Loucy (cell line): Measurements from ENCODE around the gene SDR39U1.
A peak's percentile ranks its signal among the peaks of the same experiment; 100 is the strongest.

Experiments
- H2AFZ ChIP-seq: fragments of 200-600 bp; sonication (generic); 2 replicates; pipeline ENCODE4 v1.6.0; 2016; ENCODE audit warnings: antibody characterized with exemption, mild to moderate bottlenecking, low read length, moderate library complexity
- H3F3A ChIP-seq: fragments of 200-600 bp; 2 replicates; pipeline ENCODE4 v1.6.0; 2016; ENCODE audit warnings: antibody characterized with exemption, low read depth, mild to moderate bottlenecking
- H3K27me3 ChIP-seq: fragments of 200-600 bp; sonication (generic); 2 replicates; pipeline ENCODE4 v1.6.1; 2014; ENCODE audit warnings: low read length, mild to moderate bottlenecking; ENCODE audit not compliant: insufficient read depth, poor library complexity, severe bottlenecking
- H3K36me3 ChIP-seq: fragments of 200-600 bp; sonication (generic); 2 replicates; pipeline ENCODE4 v1.6.1; 2016; ENCODE audit warnings: low read length; ENCODE audit not compliant: insufficient read depth
- H3K4me1 ChIP-seq: fragments of 200-600 bp; sonication (generic); 2 replicates; pipeline ENCODE4 v1.5.1; 2014; ENCODE audit warnings: low read length, mild to moderate bottlenecking; ENCODE audit not compliant: insufficient read depth, poor library complexity, severe bottlenecking
- H3K4me2 ChIP-seq: fragments of 200-600 bp; sonication (generic); 2 replicates; pipeline ENCODE4 v1.6.0; 2014; ENCODE audit warnings: antibody characterized with exemption, low read length, low read depth, mild to moderate bottlenecking; ENCODE audit not compliant: poor library complexity, severe bottlenecking
- H3K4me3 ChIP-seq: fragments of 200-600 bp; sonication (generic); 2 replicates; pipeline ENCODE4 v1.5.1; 2014; ENCODE audit warnings: low read length, mild to moderate bottlenecking, mixed read lengths; ENCODE audit not compliant: poor library complexity, severe bottlenecking
- H3K79me2 ChIP-seq: fragments of 200-600 bp; sonication (generic); 2 replicates; pipeline ENCODE4 v1.6.1; 2014; ENCODE audit warnings: low read length; ENCODE audit not compliant: insufficient read depth
- H3K9ac ChIP-seq: fragments of 200-600 bp; sonication (generic); 2 replicates; pipeline ENCODE4 v1.6.0; 2014; ENCODE audit warnings: mild to moderate bottlenecking, low read depth, low read length, moderate library complexity; ENCODE audit not compliant: poor library complexity, severe bottlenecking
- H3K9me2 ChIP-seq: fragments of 200-600 bp; sonication (generic); replicated peaks from 2 replicates; pipeline ENCODE4 v1.6.1; 2016; ENCODE audit warnings: low read depth, low read length, mixed read lengths
- H3K9me3 ChIP-seq: fragments of 200-600 bp; sonication (generic); 2 replicates; pipeline ENCODE4 v1.6.1; 2014; ENCODE audit warnings: mild to moderate bottlenecking, antibody characterized with exemption, low read length, low read depth; ENCODE audit not compliant: insufficient read depth
- H4K20me1 ChIP-seq: fragments of 200-600 bp; sonication (generic); 2 replicates; pipeline ENCODE4 v1.6.0; 2014; ENCODE audit warnings: antibody characterized with exemption, low read length, mild to moderate bottlenecking; ENCODE audit not compliant: insufficient read depth, poor library complexity, severe bottlenecking
- EZH2phosphoT487 ChIP-seq: fragments of 200-600 bp; IDR thresholded peaks from 2 replicates; pipeline ENCODE4 v1.6.1; 2018; ENCODE audit warnings: antibody characterized with exemption, mild to moderate bottlenecking, moderate library complexity, borderline replicate concordance
- TF ChIP-seq, protein P1 (sequence below): fragments of 200-600 bp; sonication (generic); conservative IDR thresholded peaks from 2 replicates; pipeline ENCODE4 v1.5.1; 2014; ENCODE audit warnings: mild to moderate bottlenecking, antibody characterized with exemption, low read length

The SDR39U1 gene

DNA sequence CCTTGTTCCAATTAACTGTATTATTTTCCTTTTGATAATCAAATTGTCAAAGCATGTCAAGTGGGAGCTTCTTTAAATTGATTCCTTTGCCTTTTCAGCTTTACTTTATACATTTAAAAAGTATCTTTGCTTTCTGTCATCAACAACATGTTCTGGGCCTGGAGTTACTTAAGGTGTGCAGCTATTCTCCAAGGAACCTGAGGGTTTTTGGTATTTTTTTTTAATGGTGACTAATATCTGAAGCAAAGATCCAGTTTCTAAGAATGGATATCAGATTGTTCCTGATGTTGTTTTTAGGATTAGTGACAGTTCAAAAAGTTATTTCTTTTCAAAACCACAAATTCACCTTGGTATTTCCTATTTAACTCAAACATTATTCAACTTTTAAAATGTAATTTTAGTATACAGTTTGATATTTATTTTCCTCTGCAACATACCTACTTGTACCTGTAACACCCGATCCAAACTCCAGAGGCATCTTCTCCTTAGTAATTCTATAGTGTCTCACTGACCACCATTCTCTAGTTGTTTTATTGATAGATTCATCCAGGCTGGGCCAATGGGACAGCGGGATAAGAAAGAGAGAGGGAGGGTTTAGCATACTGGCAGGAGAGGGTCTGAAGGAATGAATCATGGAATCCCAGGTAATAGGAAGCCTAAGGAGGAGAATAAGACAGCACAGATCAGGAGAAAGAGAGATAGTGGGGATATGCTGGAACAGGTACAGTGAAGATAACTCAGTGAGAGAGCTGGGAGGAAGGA, 16.2 kb downstream of the SDR39U1 start:
- Histone ChIP-seq H3F3A (no peaks in the 10 kb centered on the region), H3K9me3 (no peaks in the 10 kb centered on the region), H2AFZ (no peak overlapping the region), H3K36me3 (no peaks in the 10 kb centered on the region), H3K9ac (no peak overlapping the region), H3K4me1 (peaks cover 57% of the 10 kb centered on the region), H4K20me1 (peaks cover 12% of the 10 kb centered on the region), H3K4me3 (no peak overlapping the region), H3K27me3 (no peaks in the 10 kb centered on the region), H3K4me2 (no peak overlapping the region), H3K9me2 (no peaks in the 10 kb centered on the region), H3K79me2 (peaks cover 16% of the 10 kb centered on the region)
- TF ChIP-seq, protein P1, sequence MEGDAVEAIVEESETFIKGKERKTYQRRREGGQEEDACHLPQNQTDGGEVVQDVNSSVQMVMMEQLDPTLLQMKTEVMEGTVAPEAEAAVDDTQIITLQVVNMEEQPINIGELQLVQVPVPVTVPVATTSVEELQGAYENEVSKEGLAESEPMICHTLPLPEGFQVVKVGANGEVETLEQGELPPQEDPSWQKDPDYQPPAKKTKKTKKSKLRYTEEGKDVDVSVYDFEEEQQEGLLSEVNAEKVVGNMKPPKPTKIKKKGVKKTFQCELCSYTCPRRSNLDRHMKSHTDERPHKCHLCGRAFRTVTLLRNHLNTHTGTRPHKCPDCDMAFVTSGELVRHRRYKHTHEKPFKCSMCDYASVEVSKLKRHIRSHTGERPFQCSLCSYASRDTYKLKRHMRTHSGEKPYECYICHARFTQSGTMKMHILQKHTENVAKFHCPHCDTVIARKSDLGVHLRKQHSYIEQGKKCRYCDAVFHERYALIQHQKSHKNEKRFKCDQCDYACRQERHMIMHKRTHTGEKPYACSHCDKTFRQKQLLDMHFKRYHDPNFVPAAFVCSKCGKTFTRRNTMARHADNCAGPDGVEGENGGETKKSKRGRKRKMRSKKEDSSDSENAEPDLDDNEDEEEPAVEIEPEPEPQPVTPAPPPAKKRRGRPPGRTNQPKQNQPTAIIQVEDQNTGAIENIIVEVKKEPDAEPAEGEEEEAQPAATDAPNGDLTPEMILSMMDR: no peak
- no peak for TF ChIP-seq EZH2phosphoT487

DNA sequence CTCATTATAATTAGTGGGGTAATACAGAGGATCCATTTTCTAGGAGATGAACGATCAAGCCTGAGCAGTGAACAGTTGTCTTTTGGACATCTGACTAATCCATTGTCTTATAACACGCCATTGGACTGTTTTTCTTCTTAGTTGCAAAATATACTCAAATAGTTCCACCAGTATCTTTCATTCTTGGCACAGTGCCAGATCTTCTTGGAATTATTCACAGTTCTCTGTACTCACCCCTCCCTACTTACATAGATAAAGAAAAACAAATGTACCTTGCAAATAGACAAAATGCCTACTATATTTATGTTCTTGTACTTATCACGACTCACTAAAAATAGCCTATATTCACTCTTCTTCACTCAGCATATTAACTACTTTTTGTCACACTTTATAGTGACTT, 16.9 kb downstream of the SDR39U1 start:
- Histone ChIP-seq H3K9ac (no peak overlapping the region), H3K27me3 (no peaks in the 10 kb centered on the region), H3K36me3 (no peaks in the 10 kb centered on the region), H3K79me2 (peaks cover 10% of the 10 kb centered on the region), H3K4me2 (no peak overlapping the region), H3F3A (no peaks in the 10 kb centered on the region), H3K4me3 (no peak overlapping the region), H3K4me1 (peaks cover 51% of the 10 kb centered on the region), H4K20me1 (peaks cover 6% of the 10 kb centered on the region), H3K9me3 (no peaks in the 10 kb centered on the region), H2AFZ (no peak overlapping the region), H3K9me2 (no peaks in the 10 kb centered on the region)
- TF ChIP-seq EZH2phosphoT487: no peak
- TF ChIP-seq, protein P1: no peak

DNA sequence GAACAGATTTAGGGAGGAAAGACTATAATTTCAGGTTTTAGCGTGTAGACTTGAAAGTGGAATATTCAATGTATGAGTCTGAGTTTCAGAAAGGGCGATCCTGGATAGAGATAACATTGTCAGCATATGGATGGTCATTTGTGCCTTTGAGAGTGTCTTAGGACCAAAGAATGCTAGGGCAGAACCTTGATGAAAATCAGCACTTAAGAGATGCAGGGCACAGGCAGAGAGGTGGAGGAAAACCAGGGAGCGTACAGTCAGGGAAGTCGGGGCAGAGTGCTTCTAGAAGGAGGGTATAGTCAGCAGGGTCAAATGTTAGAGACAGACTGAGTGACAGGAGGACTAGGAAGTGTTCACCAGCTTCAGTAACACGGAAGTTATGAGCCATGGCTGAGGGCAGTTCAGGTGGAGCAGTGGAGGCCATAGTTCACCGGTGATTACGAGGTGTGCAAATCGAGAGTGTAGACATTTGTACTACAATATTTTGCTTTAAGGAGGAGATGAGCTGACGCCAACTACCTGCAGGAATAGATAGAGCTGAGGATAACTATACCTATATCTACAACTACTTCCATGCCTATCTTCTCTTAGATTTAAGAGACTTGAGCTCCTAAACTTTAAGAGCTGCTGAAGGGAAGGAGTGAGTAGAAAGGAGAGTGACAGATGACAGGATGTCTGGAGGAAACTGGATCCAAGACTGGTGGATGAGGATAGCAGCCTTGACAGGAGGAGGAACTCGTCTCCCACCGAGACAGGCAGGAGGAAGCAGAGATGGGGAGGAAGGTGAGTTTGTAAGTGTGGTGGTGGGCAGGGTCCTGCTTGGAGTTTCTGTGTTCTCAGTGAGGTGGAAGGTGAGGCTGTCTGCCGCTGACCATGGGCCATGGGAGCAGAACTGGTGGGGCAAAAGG, 19.6 kb downstream of the SDR39U1 start:
- Histone ChIP-seq H3K4me1 (peaks cover 37% of the 10 kb centered on the region), H3K79me2 (no peaks in the 10 kb centered on the region), H3K9ac (peak overlapping the region; percentile 37), H3F3A (no peaks in the 10 kb centered on the region), H3K36me3 (no peaks in the 10 kb centered on the region), H3K4me2 (peak overlapping the region; percentile 82), H3K9me2 (no peaks in the 10 kb centered on the region), H3K27me3 (no peaks in the 10 kb centered on the region), H3K4me3 (peak overlapping the region; percentile 50), H4K20me1 (no peaks in the 10 kb centered on the region), H2AFZ (peak overlapping the region; percentile 41), H3K9me3 (no peaks in the 10 kb centered on the region)
- TF ChIP-seq EZH2phosphoT487: no peak
- TF ChIP-seq, protein P1: no peak
